DOHH2 (cell line): Measurements from ENCODE around the gene HBZ.

ENCODE experiments used
- H3F3A ChIP-seq: fragments of 200-600 bp; sonication (generic), shearing (Covaris generic); 2 replicates; pipeline ENCODE4 v1.6.0; 2016; ENCODE audit warnings: antibody characterized with exemption, mild to moderate bottlenecking; ENCODE audit not compliant: control insufficient read depth, insufficient read depth
- H3K27ac ChIP-seq: fragments of 200-600 bp; sonication (generic); 2 replicates; pipeline ENCODE4 v1.5.1; 2014; ENCODE audit warnings: low read depth, mild to moderate bottlenecking, low read length, moderate library complexity
- H3K27me3 ChIP-seq: fragments of 200-600 bp; sonication (generic); 2 replicates; pipeline ENCODE4 v1.6.1; 2014; ENCODE audit warnings: mild to moderate bottlenecking, low read length, mixed read lengths; ENCODE audit not compliant: control insufficient read depth
- H3K36me3 ChIP-seq: fragments of 200-600 bp; sonication (generic); 2 replicates; pipeline ENCODE4 v1.6.1; 2014; ENCODE audit warnings: mild to moderate bottlenecking, low read length, moderate library complexity, mixed read lengths; ENCODE audit not compliant: control insufficient read depth
- H3K4me1 ChIP-seq: fragments of 200-600 bp; sonication (generic); 2 replicates; pipeline ENCODE4 v1.6.1; 2014; ENCODE audit warnings: mild to moderate bottlenecking, low read length, mixed read lengths; ENCODE audit not compliant: control insufficient read depth
- H3K4me2 ChIP-seq: fragments of 200-600 bp; sonication (generic); 2 replicates; pipeline ENCODE4 v1.6.0; 2014; ENCODE audit warnings: mild to moderate bottlenecking, low read length, moderate library complexity
- H3K4me3 ChIP-seq: fragments of 200-600 bp; sonication (generic); 2 replicates; pipeline ENCODE4 v1.5.1; 2014; ENCODE audit warnings: mild to moderate bottlenecking, low read length, mixed read lengths
- H3K79me2 ChIP-seq: fragments of 200-600 bp; sonication (generic); 2 replicates; pipeline ENCODE4 v1.6.1; 2014; ENCODE audit warnings: mild to moderate bottlenecking, low read length, mixed read lengths; ENCODE audit not compliant: control insufficient read depth
- H3K9me2 ChIP-seq: fragments of 200-600 bp; sonication (generic); replicated peaks from 2 replicates; pipeline ENCODE4 v1.6.1; 2014; ENCODE audit warnings: mild to moderate bottlenecking, low read length, mixed read lengths; ENCODE audit not compliant: control insufficient read depth
- H3K9me3 ChIP-seq: fragments of 200-600 bp; sonication (generic); 2 replicates; pipeline ENCODE4 v1.6.1; 2014; ENCODE audit warnings: antibody characterized with exemption, low read length, mixed read lengths; ENCODE audit not compliant: control insufficient read depth, insufficient read depth
- H4K20me1 ChIP-seq: fragments of 200-600 bp; sonication (generic); 2 replicates; pipeline ENCODE4 v1.6.0; 2014; ENCODE audit warnings: low read depth, mild to moderate bottlenecking, antibody characterized with exemption, low read length, moderate library complexity; ENCODE audit not compliant: control insufficient read depth, insufficient read depth
- EZH2phosphoT487 ChIP-seq: fragments of 200-600 bp; sonication (generic); IDR thresholded peaks from 2 replicates; pipeline ENCODE4 v1.6.1; 2017; ENCODE audit warnings: borderline replicate concordance, mild to moderate bottlenecking, antibody characterized with exemption, low read length, moderate library complexity, mixed read lengths
- TF ChIP-seq, protein P1 (sequence below): fragments of 200-600 bp; sonication (generic); IDR thresholded peaks from one replicate; pipeline ENCODE4 v1.5.1; 2014; ENCODE audit warnings: antibody characterized with exemption, mild to moderate bottlenecking, low read depth, low read length; ENCODE audit not compliant: poor library complexity, severe bottlenecking

The HBZ gene

DNA sequence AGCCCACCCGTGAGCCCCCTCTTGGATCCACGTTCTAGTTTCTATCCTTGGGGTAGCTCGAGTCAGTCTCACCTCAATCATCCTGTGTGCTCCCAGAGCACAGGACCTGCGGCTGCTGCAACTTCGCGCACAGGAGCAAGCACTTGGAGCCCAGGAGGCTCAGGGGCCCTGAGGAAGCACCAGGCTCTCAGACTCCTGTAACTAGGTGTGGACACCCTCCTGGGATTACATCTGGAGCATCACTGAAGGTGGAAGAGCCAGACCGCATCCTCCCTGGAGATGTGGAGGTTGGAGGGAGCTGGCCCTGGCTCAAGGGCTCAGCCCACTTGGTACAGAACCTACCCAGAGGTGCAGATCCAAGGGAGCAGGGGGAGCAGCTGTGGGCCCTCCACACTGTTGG is 30.6 kb downstream of the HBZ start:
- H3K9me2 ChIP-seq = no peaks in the 10 kb centered on the region
- TF ChIP-seq EZH2phosphoT487 = no peak
- TF ChIP-seq, protein P1, sequence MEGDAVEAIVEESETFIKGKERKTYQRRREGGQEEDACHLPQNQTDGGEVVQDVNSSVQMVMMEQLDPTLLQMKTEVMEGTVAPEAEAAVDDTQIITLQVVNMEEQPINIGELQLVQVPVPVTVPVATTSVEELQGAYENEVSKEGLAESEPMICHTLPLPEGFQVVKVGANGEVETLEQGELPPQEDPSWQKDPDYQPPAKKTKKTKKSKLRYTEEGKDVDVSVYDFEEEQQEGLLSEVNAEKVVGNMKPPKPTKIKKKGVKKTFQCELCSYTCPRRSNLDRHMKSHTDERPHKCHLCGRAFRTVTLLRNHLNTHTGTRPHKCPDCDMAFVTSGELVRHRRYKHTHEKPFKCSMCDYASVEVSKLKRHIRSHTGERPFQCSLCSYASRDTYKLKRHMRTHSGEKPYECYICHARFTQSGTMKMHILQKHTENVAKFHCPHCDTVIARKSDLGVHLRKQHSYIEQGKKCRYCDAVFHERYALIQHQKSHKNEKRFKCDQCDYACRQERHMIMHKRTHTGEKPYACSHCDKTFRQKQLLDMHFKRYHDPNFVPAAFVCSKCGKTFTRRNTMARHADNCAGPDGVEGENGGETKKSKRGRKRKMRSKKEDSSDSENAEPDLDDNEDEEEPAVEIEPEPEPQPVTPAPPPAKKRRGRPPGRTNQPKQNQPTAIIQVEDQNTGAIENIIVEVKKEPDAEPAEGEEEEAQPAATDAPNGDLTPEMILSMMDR = no peak
- peaks cover 10% of the 10 kb centered on the region for H3K4me1 ChIP-seq
- H3F3A ChIP-seq = peaks cover 14% of the 10 kb centered on the region
- H3K9me3 ChIP-seq = no peaks in the 10 kb centered on the region
- no peak overlapping the region for H3K27ac ChIP-seq
- H3K27me3 ChIP-seq = peaks cover 5% of the 10 kb centered on the region; the same call in 1 of the 2 replicates
- no peak overlapping the region for H3K4me2 ChIP-seq
- H3K4me3 ChIP-seq = no peak overlapping the region
- no peaks in the 10 kb centered on the region for H3K79me2 ChIP-seq
- peaks cover 8% of the 10 kb centered on the region for H3K36me3 ChIP-seq
- no peaks in the 10 kb centered on the region for H4K20me1 ChIP-seq

- Histone ChIP-seq H3K27me3 (no peaks in the 10 kb centered on the region), H4K20me1 (no peaks in the 10 kb centered on the region), H3K4me1 (peaks cover 10% of the 10 kb centered on the region)
These were observed 32.8 kb downstream of the HBZ start for GRCh38 chr16:185213-185612.

GRCh38 chr16:185691-186090 is 33.2 kb downstream of the HBZ start:
- Histone ChIP-seq H3K4me3 (no peak overlapping the region), H3F3A (peaks cover 11% of the 10 kb centered on the region), H3K27me3 (no peaks in the 10 kb centered on the region), H3K4me1 (peaks cover 10% of the 10 kb centered on the region), H4K20me1 (no peaks in the 10 kb centered on the region), H3K36me3 (peaks cover 31% of the 10 kb centered on the region), H3K9me3 (no peaks in the 10 kb centered on the region), H3K27ac (no peak overlapping the region), H3K9me2 (no peaks in the 10 kb centered on the region), H3K79me2 (no peaks in the 10 kb centered on the region), H3K4me2 (no peak overlapping the region)
- no peak for TF ChIP-seq EZH2phosphoT487

More at GRCh38 chr16:185213-185612, 32.8 kb downstream of the HBZ start:
- Histone ChIP-seq H3K27ac (no peak overlapping the region), H3K9me2 (no peaks in the 10 kb centered on the region), H3K79me2 (no peaks in the 10 kb centered on the region), H3F3A (peaks cover 11% of the 10 kb centered on the region), H3K4me2 (no peak overlapping the region), H3K36me3 (peaks cover 27% of the 10 kb centered on the region), H3K9me3 (no peaks in the 10 kb centered on the region), H3K4me3 (no peak overlapping the region)
- no peak for TF ChIP-seq EZH2phosphoT487
- TF ChIP-seq, protein P1 = no peak

DNA sequence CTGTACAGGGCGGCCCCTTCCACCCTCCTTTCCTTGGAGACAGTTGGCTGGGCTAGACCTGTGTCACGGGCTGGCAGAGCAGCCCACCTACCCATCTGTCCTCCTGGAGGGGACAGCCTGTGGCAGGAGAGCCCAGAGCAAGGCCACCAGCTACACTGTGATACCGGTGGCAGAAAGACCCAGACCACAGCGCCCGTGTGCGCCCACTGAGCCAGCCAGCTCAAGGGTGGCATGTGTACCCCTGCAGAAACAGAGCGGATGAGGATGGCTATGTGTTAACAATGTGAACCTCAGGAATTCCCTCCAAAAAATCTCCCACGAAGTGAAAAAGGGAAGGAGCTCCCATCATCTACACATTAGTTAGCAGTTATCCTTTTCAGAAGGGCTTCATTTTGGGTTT is 34.9 kb downstream of the HBZ start:
- Histone ChIP-seq H3K4me1 (no peaks in the 10 kb centered on the region), H3K27ac (no peak overlapping the region), H3K9me3 (no peaks in the 10 kb centered on the region), H3K9me2 (no peaks in the 10 kb centered on the region), H3K4me3 (no peak overlapping the region), H3K36me3 (peaks cover 45% of the 10 kb centered on the region), H3K79me2 (no peaks in the 10 kb centered on the region), H3F3A (peaks cover 11% of the 10 kb centered on the region), H3K4me2 (no peak overlapping the region), H3K27me3 (no peaks in the 10 kb centered on the region), H4K20me1 (no peaks in the 10 kb centered on the region)
- TF ChIP-seq, protein P1 = no peak
- no peak for TF ChIP-seq EZH2phosphoT487
